Astrocyte (in vitro differentiated cells and primary cell): ENCODE data around the gene UBL4B.

Source experiments
- EZH2 ChIP-seq: IDR thresholded peaks from 2 replicates; pipeline ENCODE4 v1.6.1; 2012; ENCODE audit warnings: mild to moderate bottlenecking, low read length, inconsistent platforms; ENCODE audit not compliant: insufficient read depth
- TF ChIP-seq, protein P1 (sequence below): IDR thresholded peaks from 2 replicates; pipeline ENCODE4 v1.5.1; 2011; ENCODE audit warnings: low read depth, mild to moderate bottlenecking, inconsistent platforms, low read length, moderate library complexity; ENCODE audit not compliant: insufficient read depth

DNA sequence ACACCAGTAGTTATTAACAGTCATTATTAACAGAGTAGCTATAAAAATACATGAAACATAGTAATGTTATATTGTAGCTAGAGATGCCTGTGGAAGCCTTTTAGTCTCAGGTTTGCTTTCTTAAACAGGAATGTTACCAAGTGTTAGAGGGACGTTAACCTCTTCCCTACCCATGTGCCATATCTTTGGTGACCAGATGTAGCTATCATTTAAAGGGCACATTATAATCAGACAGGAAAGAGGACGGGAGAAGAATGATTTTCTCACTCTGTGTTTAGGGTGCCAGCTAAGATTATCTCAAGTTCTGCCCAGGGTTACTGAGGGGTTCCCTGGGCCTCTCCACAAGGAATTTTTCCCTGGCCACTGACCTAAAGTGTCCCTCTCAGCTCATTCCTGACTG is 20.9 kb upstream of the UBL4B start:
- TF ChIP-seq, protein P1, sequence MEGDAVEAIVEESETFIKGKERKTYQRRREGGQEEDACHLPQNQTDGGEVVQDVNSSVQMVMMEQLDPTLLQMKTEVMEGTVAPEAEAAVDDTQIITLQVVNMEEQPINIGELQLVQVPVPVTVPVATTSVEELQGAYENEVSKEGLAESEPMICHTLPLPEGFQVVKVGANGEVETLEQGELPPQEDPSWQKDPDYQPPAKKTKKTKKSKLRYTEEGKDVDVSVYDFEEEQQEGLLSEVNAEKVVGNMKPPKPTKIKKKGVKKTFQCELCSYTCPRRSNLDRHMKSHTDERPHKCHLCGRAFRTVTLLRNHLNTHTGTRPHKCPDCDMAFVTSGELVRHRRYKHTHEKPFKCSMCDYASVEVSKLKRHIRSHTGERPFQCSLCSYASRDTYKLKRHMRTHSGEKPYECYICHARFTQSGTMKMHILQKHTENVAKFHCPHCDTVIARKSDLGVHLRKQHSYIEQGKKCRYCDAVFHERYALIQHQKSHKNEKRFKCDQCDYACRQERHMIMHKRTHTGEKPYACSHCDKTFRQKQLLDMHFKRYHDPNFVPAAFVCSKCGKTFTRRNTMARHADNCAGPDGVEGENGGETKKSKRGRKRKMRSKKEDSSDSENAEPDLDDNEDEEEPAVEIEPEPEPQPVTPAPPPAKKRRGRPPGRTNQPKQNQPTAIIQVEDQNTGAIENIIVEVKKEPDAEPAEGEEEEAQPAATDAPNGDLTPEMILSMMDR, result no peak
- TF ChIP-seq EZH2, result no peak
